HG02678 (cell line): ENCODE measurements around the gene CD68.

Source experiments
- ATAC-seq: cut with Tn5 transposase; IDR thresholded peaks from one replicate; pipeline ENCODE4 v1.9.1; 2021; ENCODE audit warnings: mild to moderate bottlenecking, moderate library complexity; ENCODE audit not compliant: unreplicated experiment

The CD68 gene

DNA sequence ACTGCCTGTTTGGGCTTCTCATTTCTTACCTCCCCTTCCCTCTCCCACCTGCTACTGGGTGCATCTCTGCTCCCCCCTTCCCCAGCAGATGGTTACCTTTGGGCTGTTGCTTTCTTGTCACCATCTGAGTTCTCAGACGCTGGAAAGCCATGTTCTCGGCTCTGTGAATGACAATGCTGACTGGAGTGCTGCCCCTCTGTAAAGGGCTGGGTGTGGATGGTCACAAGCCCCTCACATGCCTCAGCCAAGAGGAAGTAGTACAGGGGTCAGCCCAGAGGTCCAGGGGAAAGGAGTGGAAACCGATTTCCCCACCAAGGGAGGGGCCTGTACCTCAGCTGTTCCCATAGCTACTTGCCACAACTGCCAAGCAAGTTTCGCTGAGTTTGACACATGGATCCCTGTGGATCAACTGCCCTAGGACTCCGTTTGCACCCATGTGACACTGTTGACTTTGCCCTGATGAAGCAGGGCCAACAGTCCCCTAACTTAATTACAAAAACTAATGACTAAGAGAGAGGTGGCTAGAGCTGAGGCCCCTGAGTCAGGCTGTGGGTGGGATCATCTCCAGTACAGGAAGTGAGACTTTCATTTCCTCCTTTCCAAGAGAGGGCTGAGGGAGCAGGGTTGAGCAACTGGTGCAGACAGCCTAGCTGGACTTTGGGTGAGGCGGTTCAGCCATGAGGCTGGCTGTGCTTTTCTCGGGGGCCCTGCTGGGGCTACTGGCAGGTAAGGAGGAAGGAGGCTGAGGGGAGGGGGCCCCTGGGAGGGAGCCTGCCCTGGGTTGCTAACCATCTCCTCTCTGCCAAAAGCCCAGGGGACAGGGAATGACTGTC, at the start of gene CD68:
Gene CD68 (plus strand): TSS at position 638 of the 833 bp plus-strand sequence. CDS start 40 bp downstream, at position 678.
- peak; percentile 36 for ATAC-seq

GRCh38 chr17:7530023-7530900, 49.2 kb upstream of the CD68 start:
- no peak for ATAC-seq

DNA sequence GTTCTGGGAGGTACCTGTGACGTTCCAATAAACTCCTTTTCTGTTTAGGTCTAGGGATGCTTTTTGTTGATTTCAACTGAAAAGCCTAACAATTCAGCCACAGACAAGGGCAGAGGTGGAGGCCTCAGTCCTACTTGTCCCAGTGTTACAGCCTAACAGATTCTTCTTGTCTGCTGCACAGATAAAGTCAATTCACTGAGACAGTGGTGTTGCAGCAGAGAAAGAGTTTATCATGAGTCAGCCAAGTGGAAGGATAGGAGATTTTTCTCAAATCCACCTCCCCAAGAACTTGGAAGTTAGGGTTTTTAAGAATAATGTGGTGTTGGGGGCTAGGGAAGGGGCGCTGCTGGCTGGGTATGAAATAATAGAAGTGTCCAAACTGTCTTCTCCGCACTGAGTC, 41.4 kb upstream of the CD68 start:
- ATAC-seq, result no peak

DNA sequence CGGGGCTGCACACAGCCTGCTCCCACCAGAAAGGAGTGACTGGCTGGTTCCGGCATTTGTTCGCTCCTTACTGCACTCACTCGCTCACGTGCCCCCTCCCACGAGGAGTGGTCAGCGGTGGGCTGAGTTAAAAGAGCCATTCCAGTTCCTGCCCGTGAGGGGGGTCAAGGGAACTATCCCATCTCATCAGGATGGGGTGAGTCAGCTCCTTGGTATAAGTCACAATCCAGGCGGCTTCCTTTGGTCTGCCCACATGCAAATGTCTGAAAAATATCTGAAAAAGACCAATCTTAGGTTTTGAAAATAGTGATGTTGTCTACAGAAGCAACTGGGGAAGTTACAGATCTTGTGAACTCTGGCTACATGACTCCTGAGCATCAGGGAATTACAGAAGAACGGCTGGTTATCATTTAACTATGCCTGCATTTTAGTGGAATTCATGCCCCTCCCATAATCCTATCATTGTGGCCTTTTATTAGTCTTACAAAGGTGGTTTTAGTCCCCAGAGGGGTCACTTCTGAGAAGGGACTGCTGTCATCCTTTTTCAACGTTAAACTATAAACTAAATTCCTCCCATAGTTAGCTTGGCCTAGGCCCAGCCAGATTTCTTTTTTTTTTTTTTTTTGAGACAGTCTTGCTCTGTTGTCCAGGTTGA, 40.4 kb upstream of the CD68 start:
- no peak for ATAC-seq

GRCh38 chr17:7541074-7541621, 38.3 kb upstream of the CD68 start:
- no peak for ATAC-seq

DNA sequence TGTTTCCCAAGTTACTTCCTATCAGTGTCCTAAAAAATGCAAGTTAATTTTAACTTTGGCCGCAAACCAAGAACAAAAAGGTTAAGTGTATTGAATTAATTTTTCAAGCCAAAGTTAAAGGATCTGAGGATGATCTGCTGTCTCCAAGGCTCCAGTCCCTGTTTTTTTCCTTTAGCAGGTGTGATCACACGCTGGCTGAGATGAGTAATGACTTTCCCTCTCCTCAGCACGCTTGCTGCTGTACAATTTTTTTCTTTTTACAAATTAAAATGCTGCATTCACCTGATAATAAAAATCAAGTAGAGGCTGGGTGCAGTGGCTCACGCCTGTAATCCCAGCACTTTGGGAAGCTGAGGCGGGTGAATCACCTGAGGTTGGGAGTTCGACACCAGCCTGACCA, 34.5 kb upstream of the CD68 start:
- ATAC-seq, result no peak

GRCh38 chr17:7548585-7549400, 30.6 kb upstream of the CD68 start, which contains the start of gene TNFSF12:
TSS of gene TNFSF12 (plus strand) at chr17:7549058. CDS start at chr17:7549154, 96 bp downstream.
- ATAC-seq, result no peak

GRCh38 chr17:7549401-7550055, 29.9 kb upstream of the CD68 start:
- ATAC-seq, result no peak

DNA sequence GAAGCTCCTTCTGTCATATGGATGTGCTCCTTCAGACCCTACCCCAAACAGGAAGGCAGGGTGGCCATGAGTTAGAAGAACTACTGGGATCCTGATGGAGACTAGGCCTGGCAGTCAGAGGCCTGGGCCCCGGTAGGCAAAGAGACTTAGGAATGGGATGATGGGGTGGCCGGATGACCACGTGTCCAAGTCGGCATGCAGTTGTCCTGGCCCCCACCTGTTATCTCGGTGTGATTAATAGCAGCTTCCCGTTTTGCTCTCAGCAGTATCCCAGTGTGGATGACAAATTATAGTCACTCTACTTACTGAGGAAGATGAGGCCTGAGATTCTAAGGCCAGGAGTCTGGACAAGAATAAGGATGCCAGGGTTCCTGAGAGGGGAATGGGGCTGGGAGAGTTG, 29.1 kb upstream of the CD68 start:
- ATAC-seq, result no peak

- ATAC-seq, result no peak
These were observed 28.0 kb upstream of the CD68 start for GRCh38 chr17:7551396-7551795.

GRCh38 chr17:7552621-7553051, 26.8 kb upstream of the CD68 start:
- peak; percentile 66 for ATAC-seq

DNA sequence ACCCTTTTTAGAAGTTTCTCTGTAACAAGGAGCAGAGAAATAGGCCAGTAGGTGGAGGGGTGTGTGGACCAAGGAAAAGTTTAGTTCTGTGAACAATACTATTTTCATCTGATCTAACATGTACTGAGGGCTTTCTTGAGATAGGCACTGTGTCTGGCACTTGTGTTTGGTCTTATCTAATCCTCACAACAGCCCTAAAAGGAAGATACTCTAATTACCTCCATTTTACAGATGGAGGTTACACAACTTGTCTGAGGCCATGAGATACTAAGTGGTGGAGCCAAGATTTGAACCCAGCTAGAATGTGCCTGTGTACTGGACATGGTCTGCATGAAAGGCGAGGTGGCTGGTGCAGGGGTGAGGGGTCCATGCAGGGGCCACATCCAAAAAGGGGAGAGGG, 26.1 kb upstream of the CD68 start:
- no peak for ATAC-seq

DNA sequence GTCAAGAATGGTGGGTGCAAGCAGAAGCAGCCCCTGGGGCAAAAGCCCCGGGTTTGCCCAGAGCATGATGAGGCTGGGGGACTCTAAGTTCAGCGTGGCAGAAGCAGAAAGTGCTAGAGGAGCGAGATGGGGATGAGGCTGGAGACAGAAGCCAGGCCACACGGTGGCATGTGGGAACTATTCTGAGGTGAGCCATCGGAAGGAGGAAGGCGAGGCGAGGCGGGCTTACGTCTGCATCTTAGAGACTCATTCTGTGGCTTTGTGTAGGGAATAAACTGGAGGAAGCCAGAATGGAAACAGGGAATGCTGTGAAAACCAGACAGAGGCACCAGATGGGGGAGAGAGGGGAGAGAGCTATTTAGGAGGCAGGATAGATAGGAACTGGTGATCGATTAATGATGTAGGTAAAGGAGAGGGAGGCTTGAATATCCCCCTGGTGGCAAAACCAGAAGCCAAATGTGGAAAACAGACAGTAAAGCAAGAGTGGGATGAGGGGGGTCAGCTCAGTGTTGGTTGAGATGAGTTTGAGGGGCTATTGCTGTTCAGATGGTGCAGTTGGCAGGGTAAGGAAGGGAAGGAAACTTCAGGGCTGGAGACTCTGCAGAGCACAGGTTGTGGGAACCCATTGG, 24.0 kb upstream of the CD68 start:
- no peak for ATAC-seq

DNA sequence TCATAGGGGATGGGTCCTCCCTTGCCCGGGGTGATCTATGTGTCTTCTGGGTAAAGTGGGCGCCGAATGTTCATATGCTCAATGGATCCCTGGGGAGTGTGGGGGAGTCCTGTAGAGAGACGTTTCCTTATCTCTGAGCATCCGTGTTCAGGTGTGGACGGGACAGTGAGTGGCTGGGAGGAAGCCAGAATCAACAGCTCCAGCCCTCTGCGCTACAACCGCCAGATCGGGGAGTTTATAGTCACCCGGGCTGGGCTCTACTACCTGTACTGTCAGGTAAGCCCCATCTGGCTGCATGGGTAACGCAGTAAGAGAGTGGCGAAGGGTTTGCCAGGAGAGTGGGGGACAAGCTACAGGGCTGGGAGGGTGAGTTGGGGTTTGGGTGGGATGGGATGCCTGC, 22.8 kb upstream of the CD68 start:
- no peak for ATAC-seq

- no peak for ATAC-seq
These were observed 22.2 kb upstream of the CD68 start for GRCh38 chr17:7557147-7557764.

- ATAC-seq, result peak; percentile 27
These were observed 21.5 kb upstream of the CD68 start for GRCh38 chr17:7557775-7558543.

- ATAC-seq, result no peak
These were observed 20.7 kb upstream of the CD68 start, which contains the start of gene TNFSF13 for GRCh38 chr17:7558544-7559319. TSS of gene TNFSF13 (plus strand) at chr17:7558750. CDS start at chr17:7559040, 290 bp downstream.
